ENCODE results near the gene MS4A14.
"Not testable (repeated sequence)": the region's sequence is repeated elsewhere in the genome, so short reads cannot be mapped to it uniquely, and the experiment has no call there.

The MS4A14 gene

GRCh38 chr11:60389279-60389910, 6.9 kb upstream of the MS4A14 start:
- DNase-seq (ENCODE audit: low spot score): no peak

- no peak for DNase-seq (ENCODE audit: low spot score)
Observed at GRCh38 chr11:60390419-60390818, 5.8 kb upstream of the MS4A14 start.

GRCh38 chr11:60392361-60392760, 3.9 kb upstream of the MS4A14 start:
- no peak for DNase-seq (ENCODE audit: low spot score)

- no peak for DNase-seq (ENCODE audit: low spot score)
Observed at GRCh38 chr11:60393016-60393415, 3.2 kb upstream of the MS4A14 start.

GRCh38 chr11:60394666-60395380, 1.4 kb upstream of the MS4A14 start:
- no peak for DNase-seq (ENCODE audit: low spot score)

GRCh38 chr11:60396799-60397198, 540 bp downstream of the MS4A14 start:
- no peak for DNase-seq (ENCODE audit: low spot score)

GRCh38 chr11:60420015-60420414, 23.8 kb downstream of the MS4A14 start:
- DNase-seq (ENCODE audit: low spot score): no peak

GRCh38 chr11:60422609-60423008, 26.4 kb downstream of the MS4A14 start:
- no peak for DNase-seq (ENCODE audit: low spot score)

GRCh38 chr11:60428517-60428916, 32.3 kb downstream of the MS4A14 start:
- no peak for DNase-seq (ENCODE audit: low spot score)

- DNase-seq (ENCODE audit: low spot score): no peak
Observed at GRCh38 chr11:60429272-60429671, 33.0 kb downstream of the MS4A14 start, which contains the start of gene MS4A5. MS4A5 (plus strand) TSS chr11:60429572; CDS start chr11:60429675, 103 bp downstream.

- DNase-seq (ENCODE audit: low spot score): no peak
Observed at GRCh38 chr11:60431251-60431650, 35.0 kb downstream of the MS4A14 start.

- no peak for DNase-seq (ENCODE audit: low spot score)
Observed at GRCh38 chr11:60433401-60433800, 37.1 kb downstream of the MS4A14 start.

GRCh38 chr11:60447070-60447469, 50.8 kb downstream of the MS4A14 start:
- DNase-seq (ENCODE audit: low spot score): no peak

- no peak for DNase-seq (ENCODE audit: low spot score)
Observed at GRCh38 chr11:60447846-60448245, 51.6 kb downstream of the MS4A14 start.

- not testable (repeated sequence) for DNase-seq (ENCODE audit: low spot score)
Observed at GRCh38 chr11:60451185-60451584, 54.9 kb downstream of the MS4A14 start.

- DNase-seq (ENCODE audit: low spot score): no peak
Observed at GRCh38 chr11:60454212-60454611, 58.0 kb downstream of the MS4A14 start.

- DNase-seq (ENCODE audit: low spot score): no peak
Observed at GRCh38 chr11:60455531-60456042, 59.3 kb downstream of the MS4A14 start, which contains the start of gene MS4A1. MS4A1 (plus strand) TSS chr11:60455847; CDS start chr11:60462375, 6,528 bp downstream.

GRCh38 chr11:60457576-60457975, 61.3 kb downstream of the MS4A14 start:
- no peak for DNase-seq (ENCODE audit: low spot score)

- no peak for DNase-seq (ENCODE audit: low spot score)
Observed at GRCh38 chr11:60459345-60459744, 63.1 kb downstream of the MS4A14 start.

Measured in CD4-positive, alpha-beta T cell treated with Interleukin-6 at 100 ng/mL for 8 hours (primary cell).